ENCODE measurements around the gene SAG.

The SAG gene

GRCh38 chr2:233287871-233288270, 19.7 kb upstream of the SAG start:
- TF ChIP-seq, protein P1, sequence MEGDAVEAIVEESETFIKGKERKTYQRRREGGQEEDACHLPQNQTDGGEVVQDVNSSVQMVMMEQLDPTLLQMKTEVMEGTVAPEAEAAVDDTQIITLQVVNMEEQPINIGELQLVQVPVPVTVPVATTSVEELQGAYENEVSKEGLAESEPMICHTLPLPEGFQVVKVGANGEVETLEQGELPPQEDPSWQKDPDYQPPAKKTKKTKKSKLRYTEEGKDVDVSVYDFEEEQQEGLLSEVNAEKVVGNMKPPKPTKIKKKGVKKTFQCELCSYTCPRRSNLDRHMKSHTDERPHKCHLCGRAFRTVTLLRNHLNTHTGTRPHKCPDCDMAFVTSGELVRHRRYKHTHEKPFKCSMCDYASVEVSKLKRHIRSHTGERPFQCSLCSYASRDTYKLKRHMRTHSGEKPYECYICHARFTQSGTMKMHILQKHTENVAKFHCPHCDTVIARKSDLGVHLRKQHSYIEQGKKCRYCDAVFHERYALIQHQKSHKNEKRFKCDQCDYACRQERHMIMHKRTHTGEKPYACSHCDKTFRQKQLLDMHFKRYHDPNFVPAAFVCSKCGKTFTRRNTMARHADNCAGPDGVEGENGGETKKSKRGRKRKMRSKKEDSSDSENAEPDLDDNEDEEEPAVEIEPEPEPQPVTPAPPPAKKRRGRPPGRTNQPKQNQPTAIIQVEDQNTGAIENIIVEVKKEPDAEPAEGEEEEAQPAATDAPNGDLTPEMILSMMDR (IDR thresholded peaks at IDR 0.05; ENCODE audit: control insufficient read depth, extremely low read depth, insufficient read depth): no peak
- no peak for DNase-seq (ENCODE audit: low read depth)
- H3K4me3 ChIP-seq (ENCODE audit: low read depth, low read length): no peak overlapping the region

DNA sequence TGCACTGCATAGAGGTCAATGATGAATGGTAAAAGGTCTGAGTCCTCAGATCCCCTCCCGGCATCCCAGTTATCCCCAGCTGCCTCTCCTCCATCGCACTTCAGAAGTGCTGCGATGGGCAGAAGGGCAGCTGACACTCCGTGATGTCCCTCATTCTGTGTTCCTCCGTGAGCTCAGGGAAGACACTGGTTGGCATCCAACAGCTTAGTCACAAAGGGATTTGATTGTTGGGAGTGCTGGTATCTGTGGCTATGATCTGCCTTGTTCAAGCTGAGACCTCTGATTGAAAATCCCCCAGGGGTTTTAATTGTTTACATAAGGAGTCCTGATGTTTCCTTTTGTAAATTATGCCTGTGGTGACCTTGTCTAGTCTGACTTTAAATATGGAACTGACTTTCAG, 19.0 kb upstream of the SAG start:
- TF ChIP-seq, protein P1 (IDR thresholded peaks at IDR 0.05; ENCODE audit: control insufficient read depth, extremely low read depth, insufficient read depth): no peak
- H3K4me3 ChIP-seq (ENCODE audit: low read depth, low read length): no peak overlapping the region
- DNase-seq (ENCODE audit: low read depth): no peak

DNA sequence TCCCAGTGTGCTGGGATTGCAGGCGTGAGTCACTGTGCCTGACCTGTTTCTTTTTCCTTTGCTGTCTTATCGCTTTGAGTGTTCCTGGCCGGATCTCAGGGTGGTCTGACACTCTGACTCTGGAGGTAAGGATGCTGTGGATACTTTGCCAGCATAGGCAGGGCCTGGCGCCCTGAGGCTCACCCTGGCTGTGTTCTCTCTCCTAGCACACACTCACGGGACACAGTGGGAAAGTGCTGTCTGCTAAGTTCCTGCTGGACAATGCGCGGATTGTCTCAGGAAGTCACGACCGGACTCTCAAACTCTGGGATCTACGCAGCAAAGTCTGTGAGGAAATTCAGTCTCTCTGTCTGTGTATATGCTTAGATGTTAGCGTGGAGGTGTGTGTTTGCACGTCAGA, 18.0 kb upstream of the SAG start:
- no peak for DNase-seq (ENCODE audit: low read depth)

GRCh38 chr2:233290051-233290845, 17.4 kb upstream of the SAG start:
- DNase-seq (ENCODE audit: low read depth): peak; percentile 49
- TF ChIP-seq, protein P1 (IDR thresholded peaks at IDR 0.05; ENCODE audit: control insufficient read depth, extremely low read depth, insufficient read depth): no peak
- H3K4me3 ChIP-seq (ENCODE audit: low read depth, low read length): no peak overlapping the region

More for the DNA sequence above, 18.0 kb upstream of the SAG start:
- TF ChIP-seq, protein P1 (IDR thresholded peaks at IDR 0.05; ENCODE audit: control insufficient read depth, extremely low read depth, insufficient read depth): no peak
- H3K4me3 ChIP-seq (ENCODE audit: low read depth, low read length): no peak overlapping the region

DNA sequence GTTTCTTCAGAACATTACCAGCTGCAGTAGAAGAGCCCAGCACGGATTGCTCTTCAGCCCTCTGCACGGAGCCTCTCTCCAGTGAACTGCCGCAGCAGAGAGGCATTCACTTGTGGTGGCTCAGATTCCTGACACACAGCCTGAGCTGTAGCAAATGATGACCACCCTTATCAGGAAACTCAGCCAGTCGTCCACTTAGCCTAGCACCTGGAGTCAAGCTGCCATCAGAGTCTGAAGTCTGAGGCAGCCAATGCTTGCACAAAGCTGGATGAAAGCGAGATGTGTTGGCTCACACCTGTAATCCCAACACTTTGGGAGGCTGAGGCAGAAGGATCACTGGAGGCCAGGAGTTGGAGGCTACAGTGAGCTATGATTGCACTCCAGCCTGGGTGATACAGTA, 11.7 kb upstream of the SAG start:
- TF ChIP-seq, protein P1 (IDR thresholded peaks at IDR 0.05; ENCODE audit: control insufficient read depth, extremely low read depth, insufficient read depth): no peak

DNA sequence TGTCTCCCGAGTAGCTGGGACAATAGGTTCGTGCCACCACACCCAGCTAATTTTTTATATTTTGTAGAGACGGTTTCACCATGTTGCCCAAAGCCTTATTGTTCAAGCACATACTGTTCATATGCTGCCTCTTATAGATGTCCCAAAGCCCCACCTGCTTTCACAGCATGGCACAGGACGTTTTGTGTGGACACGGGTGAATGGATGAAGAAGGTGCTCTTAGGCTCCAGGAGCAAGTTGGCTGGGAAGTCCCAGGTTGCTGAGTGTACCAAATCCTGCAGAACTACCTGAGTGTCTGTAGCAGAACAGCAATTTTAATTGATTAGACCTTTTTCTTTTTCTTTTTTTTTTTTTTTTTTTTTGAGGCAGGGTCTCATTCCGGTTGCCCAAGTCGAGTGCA, 10.5 kb upstream of the SAG start:
- no peak for DNase-seq (ENCODE audit: low read depth)
- no peak overlapping the region for H3K4me3 ChIP-seq (ENCODE audit: low read depth, low read length)
- TF ChIP-seq, protein P1 (IDR thresholded peaks at IDR 0.05; ENCODE audit: control insufficient read depth, extremely low read depth, insufficient read depth): no peak

More for the DNA sequence above, 11.7 kb upstream of the SAG start:
- DNase-seq (ENCODE audit: low read depth): no peak
- no peak overlapping the region for H3K4me3 ChIP-seq (ENCODE audit: low read depth, low read length)

- TF ChIP-seq, protein P1 (IDR thresholded peaks at IDR 0.05; ENCODE audit: control insufficient read depth, extremely low read depth, insufficient read depth): no peak
- no peak overlapping the region for H3K4me3 ChIP-seq (ENCODE audit: low read depth, low read length)
- DNase-seq (ENCODE audit: low read depth): no peak
These were observed 7.2 kb upstream of the SAG start for GRCh38 chr2:233300401-233300800.
